Inferior parietal cortex (tissue), 1 donor: ENCODE measurements around the gene RPH3AL.
"Not testable (repeated sequence)": the region's sequence is repeated elsewhere in the genome, so short reads cannot be mapped to it uniquely, and the experiment has no call there.

Experiments used
- DNase-seq: peaks from one replicate; pipeline ENCODE4 v3.0.0-alpha.2; 2016; ENCODE audit errors: extremely low spot score

The RPH3AL gene

GRCh38 chr17:320139-320538 lies 32.5 kb downstream of the RPH3AL start:
- no peak for DNase-seq

- DNase-seq: no peak
Observed at GRCh38 chr17:319266-319665, 33.3 kb downstream of the RPH3AL start.

- not testable (repeated sequence) for DNase-seq
Observed at GRCh38 chr17:317070-317469, 35.5 kb downstream of the RPH3AL start.

- not testable (repeated sequence) for DNase-seq
Observed at GRCh38 chr17:315399-315798, 37.2 kb downstream of the RPH3AL start.

GRCh38 chr17:314614-314944 lies 38.0 kb downstream of the RPH3AL start:
- DNase-seq: not testable (repeated sequence)

GRCh38 chr17:313911-314613 lies 38.5 kb downstream of the RPH3AL start:
- no peak for DNase-seq

GRCh38 chr17:313231-313630 lies 39.4 kb downstream of the RPH3AL start:
- DNase-seq: no peak

- no peak for DNase-seq
Observed at GRCh38 chr17:312476-313148, 40.0 kb downstream of the RPH3AL start.

- DNase-seq: no peak
Observed at GRCh38 chr17:311119-311782, 41.4 kb downstream of the RPH3AL start.

- DNase-seq: no peak
Observed at GRCh38 chr17:310111-311010, 42.2 kb downstream of the RPH3AL start.

GRCh38 chr17:309361-309888 lies 43.2 kb downstream of the RPH3AL start:
- no peak for DNase-seq

- no peak for DNase-seq
Observed at GRCh38 chr17:307741-308507, 44.7 kb downstream of the RPH3AL start.

- no peak for DNase-seq
Observed at GRCh38 chr17:307295-307691, 45.3 kb downstream of the RPH3AL start.

GRCh38 chr17:306536-307294 lies 45.9 kb downstream of the RPH3AL start:
- DNase-seq: no peak

GRCh38 chr17:306116-306515 lies 46.5 kb downstream of the RPH3AL start:
- no peak for DNase-seq

GRCh38 chr17:305090-305976 lies 47.3 kb downstream of the RPH3AL start:
- no peak for DNase-seq

- DNase-seq: no peak
Observed at GRCh38 chr17:304461-304860, 48.1 kb downstream of the RPH3AL start.

GRCh38 chr17:303168-303567 lies 49.4 kb downstream of the RPH3AL start:
- DNase-seq: no peak

GRCh38 chr17:302300-302698 lies 50.3 kb downstream of the RPH3AL start:
- DNase-seq: no peak
